Ovary (tissue), 3 donors: Measurements from ENCODE around the gene DYRK1A.

Experiments
- EP300 ChIP-seq: sonication (generic); formaldehyde crosslinking; IDR thresholded peaks from one replicate; pipeline ENCODE4 v1.6.1; 2017; ENCODE audit warnings: antibody characterized with exemption
- POLR2A ChIP-seq: fragments of 450-650 bp; IDR thresholded peaks from one replicate; pipeline ENCODE4 v1.6.1; 2017; ENCODE audit warnings: antibody characterized with exemption, mild to moderate bottlenecking, moderate library complexity
- TF ChIP-seq, protein P1 (sequence below), 3 donors: fragments of 450-650 bp in 2 of 3; fragments of 200-600 bp in 1 of 3; IDR thresholded peaks; one replicate each; pipeline versions ENCODE4 v1.5.1 to v1.8.0; 2016 to 2022; ENCODE audit warnings: antibody characterized with exemption in 3 of 3, mild to moderate bottlenecking in 1 of 3
- donor health status: DM: no; HTN: no; CAD: no.

DNA sequence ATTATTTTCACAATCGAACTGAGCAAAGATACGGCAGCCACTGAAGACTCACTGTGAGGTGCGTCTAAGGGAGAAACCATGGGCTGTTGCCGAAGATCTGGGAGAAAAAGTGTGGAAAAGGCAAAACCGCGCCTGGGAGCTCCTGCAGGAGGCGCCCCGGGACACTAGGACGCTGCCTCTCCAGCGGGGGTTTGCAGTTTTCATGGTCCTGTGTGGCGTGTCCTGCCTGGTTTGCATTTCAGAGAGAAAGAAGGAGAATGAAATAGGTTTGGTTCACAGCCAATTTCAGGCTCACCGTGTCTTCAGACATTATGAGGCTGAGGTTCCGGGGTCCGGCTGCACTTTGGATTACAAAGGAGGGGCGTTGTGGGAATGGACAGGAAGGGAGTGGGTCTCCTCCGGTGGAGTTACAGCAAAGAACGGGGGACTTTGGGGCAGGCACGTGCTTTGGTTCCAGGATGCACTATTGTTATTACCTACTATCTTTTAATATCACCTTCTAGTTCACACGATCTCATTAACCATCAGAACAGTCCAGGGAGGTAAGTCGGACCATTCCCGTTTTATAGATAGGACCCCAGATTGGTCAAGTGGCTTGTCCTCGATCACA lies 179.8 kb downstream of the DYRK1A start:
- no peak for TF ChIP-seq POLR2A
- no peak for TF ChIP-seq EP300
- TF ChIP-seq, protein P1, sequence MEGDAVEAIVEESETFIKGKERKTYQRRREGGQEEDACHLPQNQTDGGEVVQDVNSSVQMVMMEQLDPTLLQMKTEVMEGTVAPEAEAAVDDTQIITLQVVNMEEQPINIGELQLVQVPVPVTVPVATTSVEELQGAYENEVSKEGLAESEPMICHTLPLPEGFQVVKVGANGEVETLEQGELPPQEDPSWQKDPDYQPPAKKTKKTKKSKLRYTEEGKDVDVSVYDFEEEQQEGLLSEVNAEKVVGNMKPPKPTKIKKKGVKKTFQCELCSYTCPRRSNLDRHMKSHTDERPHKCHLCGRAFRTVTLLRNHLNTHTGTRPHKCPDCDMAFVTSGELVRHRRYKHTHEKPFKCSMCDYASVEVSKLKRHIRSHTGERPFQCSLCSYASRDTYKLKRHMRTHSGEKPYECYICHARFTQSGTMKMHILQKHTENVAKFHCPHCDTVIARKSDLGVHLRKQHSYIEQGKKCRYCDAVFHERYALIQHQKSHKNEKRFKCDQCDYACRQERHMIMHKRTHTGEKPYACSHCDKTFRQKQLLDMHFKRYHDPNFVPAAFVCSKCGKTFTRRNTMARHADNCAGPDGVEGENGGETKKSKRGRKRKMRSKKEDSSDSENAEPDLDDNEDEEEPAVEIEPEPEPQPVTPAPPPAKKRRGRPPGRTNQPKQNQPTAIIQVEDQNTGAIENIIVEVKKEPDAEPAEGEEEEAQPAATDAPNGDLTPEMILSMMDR (IDR thresholded peaks at IDR 0.05), result no peak
